ENCODE data around the gene CXCR4.
A peak's percentile ranks its signal among the peaks of the same experiment; 100 is the strongest.

CXCR4 gene

DNA sequence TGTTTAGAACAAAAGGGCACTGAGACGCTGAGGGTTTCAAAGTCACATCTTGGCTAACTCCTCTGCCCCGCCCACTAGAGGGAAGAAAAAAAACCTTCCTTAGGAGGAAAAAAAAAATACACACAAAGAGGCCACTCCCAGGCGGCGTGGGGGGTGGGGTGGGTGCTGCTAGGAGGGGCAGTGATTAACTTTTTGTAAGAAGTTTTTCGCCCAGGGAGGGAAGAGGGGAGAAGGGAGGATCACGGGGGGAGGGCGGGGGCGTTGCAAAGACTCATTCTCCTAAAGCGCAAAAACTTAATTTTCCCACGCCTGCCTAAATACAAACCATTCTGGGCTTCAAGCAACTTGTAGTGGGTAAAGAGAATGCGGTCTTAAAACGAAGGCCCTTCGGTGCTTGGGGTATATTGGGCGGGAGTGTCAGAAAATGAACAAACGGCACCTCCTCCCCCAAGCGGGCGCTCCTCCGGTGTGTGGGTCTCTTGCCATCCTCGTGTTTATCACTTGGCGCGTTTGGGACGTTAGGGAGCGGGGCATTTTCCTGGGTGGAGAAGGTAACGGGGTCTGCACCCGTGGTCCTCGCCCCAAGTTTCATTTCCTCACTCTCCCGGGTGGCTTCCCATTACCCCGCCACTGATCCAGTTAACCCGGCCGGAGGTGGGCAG, 1.7 kb downstream of the CXCR4 start:
- H3F3A ChIP-seq (ENCODE audit: insufficient read depth, low read length), result peaks cover 33% of the 10 kb centered on the region
- H3K9me3 ChIP-seq (ENCODE audit: low read length), result no peaks in the 10 kb centered on the region
- peaks cover 31% of the 10 kb centered on the region for H3K79me2 ChIP-seq (ENCODE audit: insufficient read depth, low read length)
- H3K9me2 ChIP-seq (ENCODE audit: low read depth, low read length), result no peaks in the 10 kb centered on the region
- H3K27ac ChIP-seq (ENCODE audit: low read depth, low read length, poor library complexity, severe bottlenecking), result peak overlapping the region; percentile 96
- peaks cover 53% of the 10 kb centered on the region for H3K36me3 ChIP-seq (ENCODE audit: insufficient read depth, low read length)
- H3K4me3 ChIP-seq (ENCODE audit: low read depth, low read length, poor library complexity, severe bottlenecking), result peak overlapping the region; percentile 88
- TF ChIP-seq, protein P1, sequence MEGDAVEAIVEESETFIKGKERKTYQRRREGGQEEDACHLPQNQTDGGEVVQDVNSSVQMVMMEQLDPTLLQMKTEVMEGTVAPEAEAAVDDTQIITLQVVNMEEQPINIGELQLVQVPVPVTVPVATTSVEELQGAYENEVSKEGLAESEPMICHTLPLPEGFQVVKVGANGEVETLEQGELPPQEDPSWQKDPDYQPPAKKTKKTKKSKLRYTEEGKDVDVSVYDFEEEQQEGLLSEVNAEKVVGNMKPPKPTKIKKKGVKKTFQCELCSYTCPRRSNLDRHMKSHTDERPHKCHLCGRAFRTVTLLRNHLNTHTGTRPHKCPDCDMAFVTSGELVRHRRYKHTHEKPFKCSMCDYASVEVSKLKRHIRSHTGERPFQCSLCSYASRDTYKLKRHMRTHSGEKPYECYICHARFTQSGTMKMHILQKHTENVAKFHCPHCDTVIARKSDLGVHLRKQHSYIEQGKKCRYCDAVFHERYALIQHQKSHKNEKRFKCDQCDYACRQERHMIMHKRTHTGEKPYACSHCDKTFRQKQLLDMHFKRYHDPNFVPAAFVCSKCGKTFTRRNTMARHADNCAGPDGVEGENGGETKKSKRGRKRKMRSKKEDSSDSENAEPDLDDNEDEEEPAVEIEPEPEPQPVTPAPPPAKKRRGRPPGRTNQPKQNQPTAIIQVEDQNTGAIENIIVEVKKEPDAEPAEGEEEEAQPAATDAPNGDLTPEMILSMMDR (IDR thresholded peaks at IDR 0.05; ENCODE audit: low read length), result no peak
- TF ChIP-seq EZH2 (IDR thresholded peaks at IDR 0.05; ENCODE audit: borderline replicate concordance, low read length), result no peak
- peak overlapping the region; percentile 92 for H3K9ac ChIP-seq (ENCODE audit: low read length)
- no peaks in the 10 kb centered on the region for H4K20me1 ChIP-seq (ENCODE audit: insufficient read depth, low read length)
- H3K27me3 ChIP-seq (ENCODE audit: insufficient read depth, low read length), result no peaks in the 10 kb centered on the region
- no peak overlapping the region for H2AFZ ChIP-seq (ENCODE audit: low read length)
- H3K4me2 ChIP-seq (ENCODE audit: low read length), result peak overlapping the region; percentile 96
- peaks cover 67% of the 10 kb centered on the region for H3K4me1 ChIP-seq (ENCODE audit: insufficient read depth, low read length, severe bottlenecking)

DNA sequence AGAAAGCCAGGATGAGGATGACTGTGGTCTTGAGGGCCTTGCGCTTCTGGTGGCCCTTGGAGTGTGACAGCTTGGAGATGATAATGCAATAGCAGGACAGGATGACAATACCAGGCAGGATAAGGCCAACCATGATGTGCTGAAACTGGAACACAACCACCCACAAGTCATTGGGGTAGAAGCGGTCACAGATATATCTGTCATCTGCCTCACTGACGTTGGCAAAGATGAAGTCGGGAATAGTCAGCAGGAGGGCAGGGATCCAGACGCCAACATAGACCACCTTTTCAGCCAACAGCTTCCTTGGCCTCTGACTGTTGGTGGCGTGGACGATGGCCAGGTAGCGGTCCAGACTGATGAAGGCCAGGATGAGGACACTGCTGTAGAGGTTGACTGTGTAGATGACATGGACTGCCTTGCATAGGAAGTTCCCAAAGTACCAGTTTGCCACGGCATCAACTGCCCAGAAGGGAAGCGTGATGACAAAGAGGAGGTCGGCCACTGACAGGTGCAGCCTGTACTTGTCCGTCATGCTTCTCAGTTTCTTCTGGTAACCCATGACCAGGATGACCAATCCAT, 2.7 kb downstream of the CXCR4 start:
- peaks cover 31% of the 10 kb centered on the region for H3K79me2 ChIP-seq (ENCODE audit: insufficient read depth, low read length)
- H3K9ac ChIP-seq (ENCODE audit: low read length), result peak overlapping the region; percentile 92
- TF ChIP-seq EZH2 (IDR thresholded peaks at IDR 0.05; ENCODE audit: borderline replicate concordance, low read length), result no peak
- TF ChIP-seq, protein P1 (IDR thresholded peaks at IDR 0.05; ENCODE audit: low read length), result no peak
- H3F3A ChIP-seq (ENCODE audit: insufficient read depth, low read length), result peaks cover 42% of the 10 kb centered on the region
- H4K20me1 ChIP-seq (ENCODE audit: insufficient read depth, low read length), result no peaks in the 10 kb centered on the region
- no peak overlapping the region for H2AFZ ChIP-seq (ENCODE audit: low read length)
- peak overlapping the region; percentile 88 for H3K4me3 ChIP-seq (ENCODE audit: low read depth, low read length, poor library complexity, severe bottlenecking)
- H3K4me1 ChIP-seq (ENCODE audit: insufficient read depth, low read length, severe bottlenecking), result peaks cover 76% of the 10 kb centered on the region
- peaks cover 53% of the 10 kb centered on the region for H3K36me3 ChIP-seq (ENCODE audit: insufficient read depth, low read length)
- H3K27me3 ChIP-seq (ENCODE audit: insufficient read depth, low read length), result no peaks in the 10 kb centered on the region
- H3K9me3 ChIP-seq (ENCODE audit: low read length), result no peaks in the 10 kb centered on the region
- peak overlapping the region; percentile 96 for H3K27ac ChIP-seq (ENCODE audit: low read depth, low read length, poor library complexity, severe bottlenecking)
- peak overlapping the region; percentile 96 for H3K4me2 ChIP-seq (ENCODE audit: low read length)
- no peaks in the 10 kb centered on the region for H3K9me2 ChIP-seq (ENCODE audit: low read depth, low read length)

DNA sequence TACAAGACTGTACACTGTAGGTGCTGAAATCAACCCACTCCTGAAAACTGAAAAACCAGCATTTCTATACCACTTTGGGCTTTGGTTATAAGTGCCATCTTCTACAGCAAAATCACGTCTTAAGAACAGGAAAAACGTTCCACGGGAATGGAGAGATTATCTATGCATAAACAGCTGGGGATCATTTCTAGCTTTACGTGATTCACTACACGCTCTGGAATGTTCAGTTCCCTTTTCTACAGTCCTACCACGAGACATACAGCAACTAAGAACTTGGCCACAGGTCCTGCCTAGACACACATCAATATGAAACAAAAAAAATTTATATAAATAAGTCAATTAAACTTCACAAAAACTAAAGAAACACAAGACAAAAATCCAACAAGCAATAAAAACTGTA, 3.6 kb downstream of the CXCR4 start:
- H3F3A ChIP-seq (ENCODE audit: insufficient read depth, low read length), result peaks cover 48% of the 10 kb centered on the region
- H3K9ac ChIP-seq (ENCODE audit: low read length), result peak overlapping the region; percentile 92; the same call in 1 of the 2 replicates
- H3K9me2 ChIP-seq (ENCODE audit: low read depth, low read length), result no peaks in the 10 kb centered on the region
- no peak overlapping the region for H2AFZ ChIP-seq (ENCODE audit: low read length)
- H3K4me2 ChIP-seq (ENCODE audit: low read length), result peak overlapping the region; percentile 96
- no peaks in the 10 kb centered on the region for H3K27me3 ChIP-seq (ENCODE audit: insufficient read depth, low read length)
- peak overlapping the region; percentile 96 for H3K27ac ChIP-seq (ENCODE audit: low read depth, low read length, poor library complexity, severe bottlenecking)
- H3K4me3 ChIP-seq (ENCODE audit: low read depth, low read length, poor library complexity, severe bottlenecking), result peak overlapping the region; percentile 88
- peaks cover 31% of the 10 kb centered on the region for H3K79me2 ChIP-seq (ENCODE audit: insufficient read depth, low read length)
- TF ChIP-seq EZH2 (IDR thresholded peaks at IDR 0.05; ENCODE audit: borderline replicate concordance, low read length), result no peak
- TF ChIP-seq, protein P1 (IDR thresholded peaks at IDR 0.05; ENCODE audit: low read length), result no peak
- H3K4me1 ChIP-seq (ENCODE audit: insufficient read depth, low read length, severe bottlenecking), result peaks cover 76% of the 10 kb centered on the region
- no peaks in the 10 kb centered on the region for H4K20me1 ChIP-seq (ENCODE audit: insufficient read depth, low read length)
- H3K9me3 ChIP-seq (ENCODE audit: low read length), result no peaks in the 10 kb centered on the region
- H3K36me3 ChIP-seq (ENCODE audit: insufficient read depth, low read length), result peaks cover 53% of the 10 kb centered on the region
